HG02973 (cell line): Measurements from ENCODE around the gene C3orf70.

ENCODE experiments used
- ATAC-seq: cut with Tn5 transposase; IDR thresholded peaks from one replicate; pipeline ENCODE4 v1.9.1; 2021; ENCODE audit warnings: moderate library complexity; ENCODE audit not compliant: unreplicated experiment

C3orf70 gene

DNA sequence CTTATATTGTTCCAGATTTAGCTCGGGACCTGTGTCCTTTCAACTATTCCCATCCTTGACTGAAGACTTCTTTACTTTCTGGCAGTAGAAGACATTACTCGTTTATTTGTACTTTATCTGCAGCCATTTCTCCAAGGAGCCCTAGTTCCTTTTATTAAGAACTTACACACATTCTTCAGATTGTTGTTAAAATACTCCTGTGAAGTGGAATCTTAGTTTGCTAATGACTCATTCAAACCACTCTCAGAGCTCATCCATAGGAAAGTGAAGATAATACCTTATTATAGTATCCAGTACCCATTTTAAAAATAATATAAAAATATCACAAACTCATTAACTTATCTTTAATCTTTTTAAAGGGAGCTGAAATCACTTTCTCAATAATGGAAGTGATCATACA, 63.5 kb downstream of the C3orf70 start:
- ATAC-seq: no peak

DNA sequence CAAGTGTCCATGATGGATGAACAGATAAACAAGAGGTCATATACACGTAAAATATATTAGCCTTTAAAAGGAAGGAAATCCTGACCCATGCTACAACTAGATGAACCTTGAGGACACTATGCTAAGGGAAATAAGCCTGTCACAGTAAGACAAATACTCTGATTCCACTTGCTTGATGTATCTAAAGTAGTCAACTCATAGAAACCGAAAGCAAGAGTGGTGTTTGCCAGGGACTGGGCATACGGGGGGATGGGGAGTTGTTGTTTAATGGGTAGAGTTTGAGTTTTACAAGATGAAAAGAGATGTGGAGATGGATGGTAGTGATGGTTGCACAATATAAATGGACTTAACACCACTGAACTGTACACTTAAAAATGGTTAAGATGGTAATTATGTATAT, 65.4 kb downstream of the C3orf70 start:
- no peak for ATAC-seq

DNA sequence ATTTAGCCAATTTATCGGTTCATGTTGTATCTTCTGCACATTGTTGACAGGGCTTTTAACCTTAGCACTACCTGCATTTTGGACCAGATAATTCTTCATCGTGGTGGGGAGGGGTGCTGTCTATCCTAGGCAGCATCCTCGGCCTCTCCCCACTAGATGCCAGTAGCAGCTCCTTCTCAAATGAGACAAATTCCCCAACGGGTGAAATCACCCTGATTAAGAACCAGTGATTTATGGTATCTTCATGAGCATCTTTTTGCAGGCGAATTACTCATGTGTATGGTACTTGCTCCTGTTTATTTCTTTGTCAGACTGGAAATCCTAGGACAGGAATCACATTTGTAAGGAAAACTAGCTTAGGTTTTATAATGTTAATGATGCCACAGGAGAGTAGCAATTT, 68.0 kb downstream of the C3orf70 start:
- no peak for ATAC-seq

DNA sequence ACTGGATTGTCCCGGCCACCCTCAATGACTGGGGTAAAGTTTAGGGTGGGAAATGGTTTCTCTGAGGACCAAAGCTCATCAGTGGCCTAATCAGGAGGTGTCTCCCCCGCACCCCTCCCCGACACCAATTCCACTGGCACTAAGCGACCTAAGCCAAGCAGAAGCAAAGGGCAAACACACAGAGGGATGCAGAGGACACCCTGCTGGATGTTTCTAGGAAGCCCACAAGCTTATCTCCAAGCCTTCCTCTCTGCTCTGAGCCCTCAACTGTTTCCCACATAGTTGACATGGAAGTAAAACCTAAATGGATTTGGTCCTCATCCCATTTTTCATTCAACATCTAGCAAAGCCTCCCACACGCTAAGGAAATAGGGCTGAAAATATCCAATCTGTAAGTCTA, 68.5 kb downstream of the C3orf70 start:
- no peak for ATAC-seq

DNA sequence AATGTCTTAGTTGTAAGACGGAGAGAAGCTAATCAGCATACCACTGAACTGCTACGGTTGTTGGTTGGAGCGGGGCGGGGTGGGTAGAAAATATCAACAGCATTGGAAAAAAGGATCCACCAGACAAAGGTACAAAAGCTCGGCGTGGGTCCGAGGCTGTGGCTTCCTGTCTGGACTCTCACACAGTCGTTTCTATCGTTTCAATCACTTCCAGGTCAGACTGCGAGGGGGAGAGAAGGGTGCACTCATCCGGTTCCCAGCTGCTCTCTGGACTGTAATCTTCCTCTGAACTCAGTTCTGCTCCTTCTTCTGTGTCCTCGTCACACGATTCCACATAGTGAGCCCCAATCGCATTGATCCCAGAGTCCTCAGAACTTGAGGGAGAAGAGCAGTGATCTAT, 70.0 kb downstream of the C3orf70 start:
- no peak for ATAC-seq

DNA sequence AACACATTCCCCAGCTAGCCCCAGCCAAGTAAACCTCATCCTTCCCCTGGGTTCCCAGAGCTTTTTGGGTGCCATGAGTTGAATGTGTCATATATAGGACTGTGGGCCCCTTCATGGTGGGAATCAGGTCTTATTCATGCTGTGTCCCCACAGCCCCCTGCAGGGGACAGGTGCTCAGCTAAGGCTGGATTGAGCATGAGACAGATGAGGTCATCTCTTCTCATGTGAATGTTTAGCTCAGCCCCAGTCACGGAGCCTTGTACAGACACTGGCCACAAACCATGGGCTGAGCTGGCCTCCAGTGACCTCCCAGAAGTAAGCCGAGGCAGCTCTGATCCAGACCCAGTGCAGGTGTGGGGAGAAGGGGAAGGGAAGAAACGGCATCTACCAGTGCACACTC, 70.7 kb downstream of the C3orf70 start:
- ATAC-seq: no peak

DNA sequence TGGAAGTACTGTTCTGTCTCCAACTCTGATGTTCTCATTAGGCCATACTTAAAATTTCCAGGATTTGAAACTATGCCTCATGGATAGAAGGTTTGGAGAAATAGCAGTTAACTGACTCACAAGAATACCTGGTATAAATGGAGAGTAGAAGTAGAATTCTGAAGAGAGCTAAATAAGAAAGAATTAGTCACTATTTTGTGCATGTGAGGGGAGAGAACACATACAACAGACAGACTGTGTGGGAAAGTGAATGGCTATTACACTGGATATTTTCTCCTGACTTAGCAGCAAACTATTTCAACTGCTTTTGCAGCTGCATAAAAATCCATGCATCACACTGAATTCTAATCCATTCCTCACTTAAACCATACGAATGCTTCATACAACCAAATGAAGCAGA, 71.3 kb downstream of the C3orf70 start:
- ATAC-seq: no peak

DNA sequence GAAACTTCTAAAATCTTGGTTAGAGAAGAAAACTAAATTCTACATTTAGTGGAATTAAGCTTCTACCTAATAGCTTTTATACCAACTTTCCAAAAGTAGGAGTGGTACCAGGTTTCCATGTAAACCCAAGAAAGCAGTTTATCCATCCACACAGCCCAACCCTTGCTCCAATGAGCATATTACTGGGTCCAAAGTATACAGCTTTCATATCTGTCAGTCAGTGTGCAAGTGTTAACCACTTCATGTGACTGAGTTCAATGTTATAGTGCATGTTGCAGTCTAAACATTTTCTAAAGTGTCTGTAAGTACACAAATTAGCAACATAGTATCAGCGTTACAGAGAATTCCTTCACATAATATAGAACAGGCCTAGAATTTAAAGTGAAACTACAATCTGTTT, 73.2 kb downstream of the C3orf70 start:
- ATAC-seq: no peak

DNA sequence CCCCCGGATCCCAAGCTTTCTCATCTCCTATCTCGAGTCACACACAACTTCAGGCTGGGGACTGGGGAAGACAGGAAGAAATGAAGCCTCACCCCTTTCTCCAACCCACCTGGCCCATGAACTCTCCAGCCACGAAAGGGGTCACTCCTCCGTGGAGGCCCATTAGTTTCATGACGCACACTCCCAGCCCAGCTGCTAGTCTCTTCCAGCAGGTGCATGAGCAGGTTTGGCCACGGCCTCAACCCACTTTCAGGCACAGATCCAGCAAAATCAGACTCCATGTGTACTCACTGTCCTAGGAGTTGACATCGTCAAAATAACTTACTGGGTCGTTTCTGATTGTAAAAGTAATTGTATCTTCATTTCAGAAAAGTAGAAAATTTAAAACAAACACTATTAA, 76.6 kb downstream of the C3orf70 start:
- ATAC-seq: no peak

DNA sequence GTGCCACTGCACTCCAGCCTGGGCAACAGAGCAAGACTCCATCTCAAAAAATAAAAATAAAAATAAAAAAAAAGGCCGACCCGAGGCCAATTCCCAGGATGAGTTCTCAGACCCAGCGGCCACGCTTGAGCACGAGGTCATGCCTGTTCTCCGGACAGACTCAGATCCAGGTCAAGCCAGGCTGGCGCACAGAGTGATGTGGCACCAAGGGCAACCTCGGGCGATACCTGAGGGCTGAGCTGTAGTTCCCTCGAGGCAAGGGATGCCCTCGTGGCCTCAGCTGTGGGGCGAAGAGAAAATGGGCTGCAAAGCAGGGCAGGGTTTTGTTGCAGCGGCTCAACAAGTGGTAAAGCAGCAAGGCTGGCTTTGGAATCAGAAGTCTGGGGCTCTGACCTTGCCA, 77.3 kb downstream of the C3orf70 start:
- ATAC-seq: no peak

DNA sequence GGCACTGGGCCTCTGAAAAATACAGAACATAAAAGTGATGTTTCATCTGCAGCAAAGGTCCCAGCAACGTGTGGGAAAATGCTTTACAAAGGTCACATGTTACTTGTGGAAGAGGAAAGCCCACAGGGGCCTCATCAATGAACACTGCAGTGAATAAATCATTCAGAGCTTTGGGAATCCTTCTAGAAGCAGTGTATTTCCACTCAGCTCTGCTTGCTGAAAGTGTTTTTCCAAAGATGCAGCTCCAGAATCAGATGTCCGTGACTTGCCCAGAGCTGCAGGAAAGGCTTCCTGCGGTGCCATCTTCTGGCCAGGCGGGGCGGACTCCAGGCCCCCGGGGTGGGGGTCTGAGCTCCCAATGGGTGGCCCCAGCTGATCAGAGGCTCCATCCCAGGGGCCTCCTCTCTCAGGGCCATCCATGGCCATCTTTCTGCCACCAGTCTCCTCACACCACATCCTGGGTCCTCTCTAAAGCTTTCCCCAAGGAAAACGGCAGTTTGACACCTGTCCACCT, 81.5 kb downstream of the C3orf70 start:
- ATAC-seq: no peak

DNA sequence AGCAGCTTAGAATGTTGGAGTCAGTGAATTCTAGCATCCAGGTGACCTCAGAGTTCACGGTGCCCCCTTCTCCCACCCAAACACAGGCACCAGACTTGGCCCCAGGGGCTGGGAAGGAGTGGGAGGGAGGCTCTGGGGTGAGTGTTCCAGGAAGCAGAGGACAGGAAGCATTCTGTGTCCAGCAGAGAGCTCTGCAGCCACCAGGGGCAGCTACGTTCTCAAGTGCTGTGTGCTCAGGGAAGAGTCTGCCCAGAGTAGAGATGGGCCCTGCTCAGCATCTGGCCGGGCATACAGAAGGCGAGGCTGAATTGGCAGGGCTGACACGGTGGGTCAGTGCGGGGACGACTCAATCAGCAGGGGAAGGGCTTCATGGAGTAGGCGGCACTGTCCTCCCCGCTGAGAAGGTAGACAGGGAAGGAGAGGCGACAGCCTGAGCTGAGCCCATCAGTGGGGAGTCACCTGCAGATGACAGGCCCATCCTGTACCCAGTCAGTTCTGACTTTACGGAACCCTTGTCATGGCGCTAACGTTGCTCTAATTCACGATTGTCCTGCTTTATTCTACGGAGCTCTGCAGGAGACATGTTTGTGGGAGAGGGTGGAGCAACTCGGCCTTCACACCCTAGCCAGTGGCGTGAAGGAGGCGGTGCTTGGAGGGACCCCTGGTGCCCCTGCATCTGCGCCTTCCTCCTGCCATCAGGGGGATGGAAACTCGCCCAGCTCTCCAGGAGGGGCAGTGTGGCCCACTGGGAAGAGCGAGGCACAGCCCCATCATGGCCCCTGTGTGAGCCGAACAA, 82.2 kb downstream of the C3orf70 start:
- no peak for ATAC-seq

DNA sequence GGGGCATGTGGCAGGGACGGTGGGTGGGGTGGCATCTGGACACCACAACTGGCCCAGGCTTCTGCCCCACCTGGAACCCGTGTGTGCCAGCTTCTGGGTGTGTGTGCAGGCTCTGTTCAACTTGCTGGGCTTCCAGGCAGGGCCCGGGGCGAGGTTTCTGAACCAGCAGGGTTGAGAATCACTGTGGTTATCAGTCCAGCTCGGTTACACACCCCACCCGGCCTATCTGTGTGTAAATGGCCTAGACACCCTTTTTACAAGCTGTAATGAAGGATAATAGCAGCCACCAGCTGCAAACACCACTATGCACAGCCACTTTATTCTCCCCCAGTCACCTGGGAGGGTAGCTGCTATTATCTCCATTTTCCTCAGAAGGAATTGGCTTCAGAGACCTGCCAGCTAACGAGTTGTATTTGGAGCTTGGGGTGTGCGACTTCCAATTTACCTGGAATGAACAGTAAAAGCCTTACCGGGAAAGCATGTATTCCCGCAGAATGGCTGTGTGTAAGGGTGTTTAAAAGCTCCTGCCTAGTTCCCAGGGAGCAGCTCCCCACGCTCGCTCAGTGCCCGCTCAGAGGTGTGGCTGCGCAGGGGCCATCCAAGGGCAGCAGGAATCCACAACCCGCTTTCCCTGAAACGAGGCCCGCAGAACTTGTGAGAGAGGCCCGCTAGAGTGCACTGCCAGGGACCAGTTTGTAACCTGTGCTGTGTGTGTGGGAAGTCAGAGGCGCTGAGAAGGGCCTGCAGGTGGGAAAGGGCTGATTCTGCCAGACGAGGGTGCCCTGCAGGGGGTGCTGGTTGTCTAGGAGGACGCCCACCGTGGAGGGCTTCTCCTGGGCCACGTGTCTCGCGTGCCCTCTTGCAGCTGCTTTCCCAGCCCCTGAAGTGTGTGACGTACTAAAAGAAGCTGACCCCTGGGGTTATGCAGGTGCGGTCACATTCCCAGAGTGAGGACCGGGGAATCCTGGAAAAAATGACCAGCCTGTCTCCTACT, 83.5 kb downstream of the C3orf70 start:
- ATAC-seq: no peak

DNA sequence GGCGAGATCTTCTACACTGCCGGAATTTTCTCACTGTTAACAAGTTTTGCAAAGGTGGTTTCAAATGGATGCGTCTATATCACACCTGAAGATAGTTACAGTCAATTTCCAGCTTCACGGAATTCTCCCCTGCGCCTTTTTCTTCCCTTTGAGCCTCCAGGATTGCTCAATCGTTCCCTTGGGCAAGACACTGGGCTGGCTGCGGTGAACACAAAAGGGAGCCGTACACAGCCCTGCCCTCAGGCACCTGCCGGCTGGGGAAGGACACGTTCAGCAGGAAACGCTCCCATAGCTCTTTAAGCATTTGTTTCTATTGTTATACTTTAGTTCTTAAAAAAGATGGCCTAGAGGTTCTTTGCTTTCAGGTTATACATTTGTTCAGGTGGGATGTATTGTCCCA, 85.7 kb downstream of the C3orf70 start:
- no peak for ATAC-seq

DNA sequence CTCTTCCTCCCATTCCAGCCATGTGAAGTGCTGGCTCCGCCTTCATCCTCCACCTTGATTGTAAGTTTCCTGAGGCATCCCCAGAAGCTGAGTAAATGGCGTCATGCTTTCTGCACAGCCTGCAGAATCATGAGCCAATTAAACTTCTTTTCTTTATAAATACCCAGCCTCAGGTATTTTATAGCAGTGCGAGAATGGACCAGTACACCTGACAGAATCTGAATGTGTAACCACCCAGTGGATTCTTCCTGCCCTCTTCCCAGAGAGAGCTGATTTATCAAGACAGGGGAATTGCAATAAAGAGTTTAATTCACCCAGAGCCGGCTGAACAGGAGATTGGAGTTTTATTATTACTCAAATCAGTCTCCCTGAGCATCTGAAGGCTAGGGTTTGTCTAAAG, 86.6 kb downstream of the C3orf70 start:
- no peak for ATAC-seq

DNA sequence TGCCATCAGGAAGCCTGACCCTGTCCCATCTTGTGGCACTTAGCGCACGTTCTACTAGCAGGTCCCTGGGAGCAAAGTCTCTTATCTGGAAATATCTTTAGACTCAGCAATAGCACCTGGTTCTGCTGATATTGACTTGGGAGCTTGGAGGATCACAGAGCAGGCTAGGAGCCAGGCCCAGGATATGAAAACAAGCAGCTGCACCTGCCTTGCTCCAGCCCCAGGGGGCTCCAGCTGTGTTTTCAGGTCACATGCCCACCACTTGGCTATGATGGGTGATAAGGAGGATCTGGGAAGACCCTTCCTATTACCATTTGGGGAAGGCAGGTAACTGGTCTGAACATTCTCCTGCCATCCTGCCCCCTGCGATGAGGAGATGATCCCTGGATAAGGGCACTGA, 87.8 kb downstream of the C3orf70 start:
- no peak for ATAC-seq

DNA sequence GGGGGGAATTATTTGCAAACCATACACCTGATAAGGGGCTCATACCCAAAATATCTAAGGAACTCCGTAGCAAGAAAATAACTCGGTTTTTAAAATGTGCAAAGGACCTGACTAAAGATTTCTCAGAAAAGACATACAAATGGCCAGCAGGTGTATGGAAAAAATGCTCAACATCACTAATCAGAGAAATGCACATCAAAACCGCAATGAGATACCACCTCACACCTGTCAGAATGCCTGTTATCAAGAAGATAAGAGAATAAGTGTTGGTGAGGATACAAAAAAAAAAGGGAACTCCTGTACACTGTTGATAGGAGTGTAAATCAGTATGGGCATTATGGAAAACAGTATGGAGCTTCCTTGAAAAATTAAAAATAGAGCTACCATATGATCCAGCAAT, 89.4 kb downstream of the C3orf70 start:
- ATAC-seq: no peak

DNA sequence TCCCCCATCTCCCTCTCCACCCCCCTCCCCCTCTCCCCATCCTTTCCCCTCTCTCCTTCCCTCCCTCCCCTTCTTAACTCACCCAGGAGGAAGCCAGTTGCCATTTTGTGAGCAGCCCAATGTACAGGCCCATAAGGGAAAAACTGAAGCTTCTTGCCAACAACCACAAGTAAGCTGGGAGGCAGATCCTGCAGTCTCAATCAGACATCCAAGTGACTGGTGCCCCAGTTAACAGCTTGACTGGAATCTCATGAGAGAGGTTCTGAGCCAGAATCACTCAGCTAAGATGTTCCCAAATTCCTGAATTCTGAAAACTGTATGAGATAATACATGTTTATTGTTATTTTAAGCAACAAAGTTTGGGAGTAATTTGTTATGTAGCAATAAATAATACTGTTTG, 90.7 kb downstream of the C3orf70 start:
- no peak for ATAC-seq

DNA sequence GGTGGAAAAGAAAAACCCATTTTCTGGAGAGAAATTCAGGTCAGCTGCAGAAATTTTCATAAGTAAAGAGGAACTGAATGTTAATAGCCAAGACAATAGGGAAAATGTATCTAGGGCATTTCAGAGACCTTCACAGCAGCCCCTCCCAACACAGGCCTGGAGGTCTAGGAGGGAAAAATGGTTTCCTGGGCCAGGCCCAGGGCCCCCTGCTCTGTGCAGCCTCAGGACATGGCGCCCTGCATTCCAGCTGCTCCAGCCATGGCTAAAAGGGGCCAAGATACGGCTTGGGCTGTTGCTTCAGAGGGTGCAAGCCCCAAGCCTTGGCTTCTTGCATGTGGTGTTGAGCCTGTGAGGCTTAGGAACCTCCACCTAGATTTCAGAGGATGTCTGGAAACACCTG, 92.2 kb downstream of the C3orf70 start:
- ATAC-seq: no peak

DNA sequence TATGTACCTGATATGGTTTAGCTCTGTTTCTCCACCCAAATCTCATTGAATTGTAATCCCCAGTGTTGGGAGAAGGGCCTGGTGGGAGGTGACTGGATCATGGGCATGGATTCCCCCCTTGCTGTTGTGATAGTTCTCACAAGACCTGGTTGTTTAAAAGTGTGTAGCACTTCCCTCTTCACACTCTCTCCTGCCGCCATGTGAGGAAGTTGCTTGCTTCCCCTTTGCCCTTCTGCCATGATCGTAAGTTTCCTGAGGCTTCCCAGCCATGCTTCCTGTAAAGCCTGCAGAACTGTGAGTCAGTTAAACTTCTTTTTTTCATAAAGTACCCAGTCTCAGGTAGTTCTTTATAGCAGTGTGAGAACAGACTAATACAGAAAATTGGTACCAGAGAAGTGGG, 93.1 kb downstream of the C3orf70 start:
- no peak for ATAC-seq

DNA sequence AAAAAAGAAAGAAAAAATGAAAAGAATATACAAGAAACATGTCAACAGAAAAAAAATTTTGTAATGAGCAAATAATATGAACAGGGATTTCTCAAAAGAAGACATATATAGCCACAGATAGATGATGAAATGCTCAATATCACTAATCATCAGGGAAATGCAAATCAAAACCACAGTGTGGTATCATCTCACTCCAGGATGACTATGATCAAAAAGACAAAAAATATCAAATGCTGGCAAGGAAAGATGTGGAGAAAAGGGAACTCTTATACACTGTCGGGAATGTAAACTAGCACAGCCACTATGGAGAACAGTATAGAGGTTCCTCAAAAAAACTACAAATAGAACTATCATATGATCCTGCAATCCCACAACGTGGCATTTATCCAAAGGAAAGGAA, 94.1 kb downstream of the C3orf70 start:
- no peak for ATAC-seq

DNA sequence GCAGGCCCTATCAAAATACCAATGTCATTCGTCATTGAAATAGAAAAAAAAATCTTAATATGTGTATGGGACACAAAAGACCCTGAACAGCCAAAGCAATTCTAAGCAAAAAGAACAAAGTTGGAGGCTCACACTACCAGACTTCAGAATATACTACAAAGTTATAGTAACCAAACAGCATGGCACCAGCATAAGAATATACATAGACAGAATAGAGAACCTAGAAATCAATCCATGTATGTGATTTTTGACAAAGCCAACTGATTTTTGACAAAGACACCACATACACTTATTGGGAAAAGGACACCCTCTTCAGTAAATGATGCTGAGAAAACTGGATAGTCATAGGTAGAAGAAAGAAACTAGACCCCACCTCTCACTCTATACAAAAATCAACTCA, 95.0 kb downstream of the C3orf70 start:
- no peak for ATAC-seq
